Measurements from ENCODE around the gene AFAP1L2.

- TF ChIP-seq CTCF (conservative IDR thresholded peaks at IDR 0.05; ENCODE audit: low read length) (no peak), EZH2phosphoT487 (IDR thresholded peaks at IDR 0.05; ENCODE audit: borderline replicate concordance) (no peak)
These were observed 24.7 kb downstream of the AFAP1L2 start for GRCh38 chr10:114379631-114380041.
